VCaP (cell line): ENCODE results near the gene MLLT3.

Experiments used
- H3K27ac ChIP-seq: fragments of 450-650 bp; 2 replicates; pipeline ENCODE4 v1.5.1; 2017
- TF ChIP-seq, protein P1 (sequence below): fragments of 450-650 bp; conservative IDR thresholded peaks from 2 replicates; pipeline ENCODE4 v1.5.1; 2017; ENCODE audit warnings: mild to moderate bottlenecking, moderate library complexity

Gene MLLT3

DNA sequence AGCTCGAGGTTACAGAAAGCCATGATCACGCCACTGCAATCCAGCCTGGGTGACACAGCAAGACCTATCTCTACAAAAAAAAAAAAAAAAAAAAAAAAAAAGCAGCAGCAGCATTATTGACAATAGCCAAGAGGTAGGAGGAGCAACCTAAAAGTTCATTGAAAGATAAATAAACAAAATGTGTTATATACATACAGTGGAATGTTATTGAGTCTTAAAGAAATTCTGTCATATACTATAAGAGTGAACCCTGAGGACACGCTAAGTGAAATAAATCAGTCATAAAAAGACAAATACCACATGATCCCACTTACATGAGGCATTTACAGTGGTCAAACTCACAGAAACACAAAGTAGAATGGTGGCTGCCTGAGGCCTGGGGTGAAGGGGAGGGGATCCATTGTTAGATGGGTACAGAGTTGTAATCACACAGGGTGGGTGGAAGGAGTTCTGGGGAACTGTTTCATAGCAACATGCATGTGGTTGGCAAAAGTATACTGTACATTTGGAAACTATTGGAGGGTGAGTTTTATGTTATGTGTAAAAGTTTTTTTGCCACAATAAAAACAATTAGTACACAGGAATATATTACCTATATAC lies 77.2 kb downstream of the MLLT3 start:
- TF ChIP-seq, protein P1, sequence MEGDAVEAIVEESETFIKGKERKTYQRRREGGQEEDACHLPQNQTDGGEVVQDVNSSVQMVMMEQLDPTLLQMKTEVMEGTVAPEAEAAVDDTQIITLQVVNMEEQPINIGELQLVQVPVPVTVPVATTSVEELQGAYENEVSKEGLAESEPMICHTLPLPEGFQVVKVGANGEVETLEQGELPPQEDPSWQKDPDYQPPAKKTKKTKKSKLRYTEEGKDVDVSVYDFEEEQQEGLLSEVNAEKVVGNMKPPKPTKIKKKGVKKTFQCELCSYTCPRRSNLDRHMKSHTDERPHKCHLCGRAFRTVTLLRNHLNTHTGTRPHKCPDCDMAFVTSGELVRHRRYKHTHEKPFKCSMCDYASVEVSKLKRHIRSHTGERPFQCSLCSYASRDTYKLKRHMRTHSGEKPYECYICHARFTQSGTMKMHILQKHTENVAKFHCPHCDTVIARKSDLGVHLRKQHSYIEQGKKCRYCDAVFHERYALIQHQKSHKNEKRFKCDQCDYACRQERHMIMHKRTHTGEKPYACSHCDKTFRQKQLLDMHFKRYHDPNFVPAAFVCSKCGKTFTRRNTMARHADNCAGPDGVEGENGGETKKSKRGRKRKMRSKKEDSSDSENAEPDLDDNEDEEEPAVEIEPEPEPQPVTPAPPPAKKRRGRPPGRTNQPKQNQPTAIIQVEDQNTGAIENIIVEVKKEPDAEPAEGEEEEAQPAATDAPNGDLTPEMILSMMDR = no peak
- no peak overlapping the region for H3K27ac ChIP-seq

DNA sequence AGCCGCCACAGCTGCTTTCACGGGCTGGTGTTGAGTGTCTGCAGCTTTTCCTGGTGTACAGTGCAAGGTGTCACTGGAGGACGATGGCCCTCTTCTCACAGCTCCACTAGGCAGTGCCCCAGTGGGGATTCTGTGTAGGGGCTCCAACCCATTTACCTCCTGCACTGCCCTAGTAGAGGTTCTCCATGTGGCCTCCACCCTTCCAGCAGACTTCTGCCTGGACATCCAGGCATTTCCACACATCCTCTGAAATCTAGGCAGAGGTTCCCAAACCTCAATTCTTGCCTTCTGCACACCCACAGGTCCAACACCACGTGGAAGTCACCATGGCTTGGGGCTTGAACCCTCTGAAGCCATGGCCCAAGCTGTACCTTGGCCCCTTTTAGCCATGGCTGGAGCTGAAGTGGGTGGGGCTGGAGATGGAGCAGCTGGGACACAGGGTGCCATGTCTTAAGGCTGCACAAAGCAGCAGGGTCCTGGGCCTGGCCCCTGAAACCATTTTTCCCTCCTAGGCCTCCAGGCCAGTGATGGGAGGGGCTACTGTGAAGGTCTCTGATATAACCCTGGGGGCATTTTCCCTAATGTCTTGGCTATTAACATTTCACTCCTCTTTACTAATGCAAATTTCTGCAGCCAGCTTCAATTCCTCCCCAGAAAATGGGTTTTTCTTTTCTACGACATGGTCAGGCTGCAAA lies 82.0 kb downstream of the MLLT3 start:
- no peak overlapping the region for H3K27ac ChIP-seq
- TF ChIP-seq, protein P1 = no peak

DNA sequence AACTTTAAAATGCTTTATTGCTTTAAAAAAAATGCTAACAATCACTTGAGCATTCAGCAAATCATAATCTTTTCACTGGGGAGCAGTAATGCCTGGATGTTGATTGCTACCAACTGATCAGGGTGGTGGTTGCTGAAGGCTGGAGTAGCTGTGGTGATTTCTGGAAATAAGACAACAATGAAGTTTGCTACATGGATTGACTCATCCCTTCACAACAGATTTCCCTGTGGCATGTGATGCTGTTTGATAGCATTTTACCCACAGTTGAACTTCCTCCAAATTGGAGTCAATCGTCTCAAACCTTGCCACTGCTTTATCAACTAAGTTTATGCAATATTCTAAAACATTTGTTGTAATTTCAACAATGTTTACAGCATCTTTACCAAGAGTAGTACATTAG lies 83.3 kb downstream of the MLLT3 start:
- TF ChIP-seq, protein P1 = no peak
- H3K27ac ChIP-seq = no peak overlapping the region

DNA sequence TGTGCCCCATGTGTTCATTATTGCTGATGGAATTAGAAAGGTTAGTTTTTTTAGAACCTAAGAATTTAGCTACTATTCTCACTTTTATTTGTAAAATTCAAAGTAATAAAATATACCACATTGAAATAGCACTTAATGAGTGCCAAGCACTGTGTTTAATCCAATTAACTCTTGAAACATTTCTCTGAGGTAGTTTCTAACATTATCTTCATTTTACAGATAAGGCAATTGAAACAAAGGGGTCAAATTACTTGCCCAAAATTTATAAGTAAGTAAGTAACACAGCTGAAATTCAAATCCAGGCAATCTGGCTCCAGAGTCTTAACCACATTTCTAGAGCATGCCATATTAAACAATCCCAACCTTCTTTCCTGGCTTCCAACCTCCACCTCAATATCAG lies 84.2 kb downstream of the MLLT3 start:
- TF ChIP-seq, protein P1 = no peak
- no peak overlapping the region for H3K27ac ChIP-seq

DNA sequence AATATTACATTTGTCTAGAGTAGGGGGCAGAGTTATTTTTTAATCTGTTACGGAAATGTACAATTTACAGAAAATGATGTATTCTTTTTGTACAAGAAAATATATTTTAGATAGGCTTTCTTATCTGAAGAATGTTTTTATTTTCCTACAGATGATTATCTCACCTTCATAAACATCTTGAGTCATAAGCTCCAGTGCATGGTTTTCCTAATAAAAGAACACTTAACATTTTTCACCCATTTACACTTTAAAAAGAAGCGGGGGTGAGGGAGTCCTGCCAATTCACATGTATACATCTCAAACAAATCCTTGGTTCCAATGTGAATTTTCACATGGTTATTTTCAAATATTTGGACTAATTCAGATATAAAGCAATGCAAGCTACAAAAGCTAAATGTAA lies 85.0 kb downstream of the MLLT3 start:
- H3K27ac ChIP-seq = no peak overlapping the region
- TF ChIP-seq, protein P1 = no peak

DNA sequence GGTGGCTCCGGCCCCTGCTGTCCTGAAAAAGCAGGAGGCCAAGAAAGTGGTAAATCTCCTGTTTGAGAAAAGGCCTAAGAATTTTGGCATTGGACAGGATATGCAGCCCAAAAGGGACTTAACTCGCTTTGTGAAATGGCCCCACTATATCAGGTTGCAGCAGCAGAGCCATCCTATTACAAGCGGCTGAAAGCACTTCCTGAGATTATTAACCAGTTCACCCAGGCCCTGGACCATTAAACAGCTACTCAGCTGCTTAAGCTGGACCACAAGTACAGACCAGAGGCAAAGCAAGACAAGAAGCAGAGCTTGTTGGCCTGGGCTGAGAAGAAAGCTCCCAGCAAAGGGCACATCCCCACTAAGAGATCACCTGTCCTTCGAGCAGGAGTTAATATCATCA lies 89.7 kb downstream of the MLLT3 start:
- no peak overlapping the region for H3K27ac ChIP-seq
- TF ChIP-seq, protein P1 = no peak

DNA sequence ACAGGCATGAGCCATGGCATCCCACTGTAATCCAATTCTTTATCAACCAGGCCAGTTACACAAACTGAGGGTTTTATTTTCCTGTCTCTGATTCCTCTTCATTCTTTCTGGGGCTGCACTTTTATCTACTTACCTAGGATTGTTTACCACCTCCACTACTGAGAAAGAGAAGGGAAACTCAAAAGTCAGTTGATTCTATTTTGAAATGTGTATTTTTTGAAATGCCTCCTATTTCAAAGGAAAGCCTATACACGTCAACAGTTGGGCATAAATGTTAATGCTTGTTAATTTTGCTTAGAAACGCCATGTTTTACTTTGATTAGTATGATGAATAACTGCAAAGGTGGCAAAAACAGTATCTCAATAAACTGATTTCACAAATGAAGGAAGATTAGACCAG lies 92.5 kb downstream of the MLLT3 start:
- TF ChIP-seq, protein P1 = no peak

More for the DNA sequence above, 92.5 kb downstream of the MLLT3 start:
- H3K27ac ChIP-seq = no peak overlapping the region
